ENCODE results near the gene ARF5. TPM values are rescaled to one million over a fixed set of nuclear protein-coding genes. Genes with fewer than 3 reads are reported as not detected.
"Not testable (repeated sequence)": the region's sequence is repeated elsewhere in the genome, so short reads cannot be mapped to it uniquely, and the experiment has no call there.

The ARF5 gene
- total RNA-seq, 1 donor from 2014 or later: 264 TPM

GRCh38 chr7:127551941-127552340 is 36.3 kb upstream of the ARF5 start:
- DNase-seq (ENCODE audit: low spot score in 2 of 2): no peak
- Histone ChIP-seq H3K27me3 (no peaks in the 10 kb centered on the region), H3K4me1 (no peaks in the 10 kb centered on the region), H3K4me3 (no peak overlapping the region), H3K9me3 (no peaks in the 10 kb centered on the region), H3K36me3 (no peaks in the 10 kb centered on the region), H3K27ac (no peak overlapping the region)
- intact Hi-C loops (cut with DNase I): no loop called here
- TF ChIP-seq CTCF (IDR thresholded peaks at IDR 0.05): no peak

- Histone ChIP-seq H3K4me1 (no peaks in the 10 kb centered on the region), H3K36me3 (no peaks in the 10 kb centered on the region), H3K9me3 (no peaks in the 10 kb centered on the region), H3K27me3 (no peaks in the 10 kb centered on the region), H3K4me3 (no peak overlapping the region), H3K27ac (no peak overlapping the region)
- TF ChIP-seq CTCF (IDR thresholded peaks at IDR 0.05): no peak
- intact Hi-C loops (cut with DNase I): no loop called here
- DNase-seq (ENCODE audit: low spot score in 2 of 2): no peak
Measured at GRCh38 chr7:127556404-127556803, 31.8 kb upstream of the ARF5 start.

- H3K9me3 ChIP-seq: peaks cover 0 to 2% of the 10 kb centered on the region in 2 donors
- no peaks in the 10 kb centered on the region for H3K36me3 ChIP-seq
- DNase-seq (ENCODE audit: low spot score in 2 of 2): no peak
- H3K27ac ChIP-seq: no peak overlapping the region
- no peaks in the 10 kb centered on the region for H3K4me1 ChIP-seq
- intact Hi-C loops (cut with DNase I): no loop called here
- peak in 1 of 3 experiments; percentile 16 for TF ChIP-seq CTCF (IDR thresholded peaks at IDR 0.05)
- H3K27me3 ChIP-seq: no peaks in the 10 kb centered on the region
- no peak overlapping the region for H3K4me3 ChIP-seq
Measured at GRCh38 chr7:127557803-127558202, 30.4 kb upstream of the ARF5 start.

GRCh38 chr7:127566242-127566641 is 22.0 kb upstream of the ARF5 start:
- Histone ChIP-seq H3K4me1 (no peaks in the 10 kb centered on the region), H3K9me3 (peaks cover 0 to 8% of the 10 kb centered on the region in 2 donors), H3K27ac (no peak overlapping the region), H3K4me3 (no peak overlapping the region), H3K27me3 (no peaks in the 10 kb centered on the region), H3K36me3 (no peaks in the 10 kb centered on the region)
- no peak for TF ChIP-seq CTCF (IDR thresholded peaks at IDR 0.05)
- no peak for DNase-seq (ENCODE audit: low spot score in 2 of 2)
- intact Hi-C loops (cut with DNase I): no loop called here

- H3K27me3 ChIP-seq; H3K4me3 ChIP-seq; DNase-seq (ENCODE audit: low spot score in 2 of 2); H3K27ac ChIP-seq; H3K36me3 ChIP-seq; H3K9me3 ChIP-seq; H3K4me1 ChIP-seq; intact Hi-C loops (cut with DNase I): not testable (repeated sequence)
Measured at GRCh38 chr7:127568034-127568433, 20.2 kb upstream of the ARF5 start.

- Histone ChIP-seq H3K27ac (no peak overlapping the region), H3K9me3 (no peaks in the 10 kb centered on the region), H3K4me3 (no peak overlapping the region), H3K36me3 (peaks cover 0 to 3% of the 10 kb centered on the region in 2 donors), H3K27me3 (no peaks in the 10 kb centered on the region), H3K4me1 (no peaks in the 10 kb centered on the region)
- intact Hi-C loops (cut with DNase I): no loop called here
- no peak for TF ChIP-seq CTCF (IDR thresholded peaks at IDR 0.05)
- DNase-seq (ENCODE audit: low spot score in 2 of 2): no peak
Measured at GRCh38 chr7:127571741-127572505, 16.3 kb upstream of the ARF5 start.
